Peyer's patch (tissue), 4 donors: ENCODE data around the gene ZNF628.

ENCODE experiments used
- CTCF ChIP-seq, 6 experiments: fragments of 450-650 bp in 4 of 6; fragments of 200-600 bp in 2 of 6; sonication (generic) in 1 of 6; IDR thresholded peaks; one replicate each; pipeline ENCODE4 v1.5.1; 2017 to 2019; ENCODE audit warnings: antibody characterized with exemption in 6 of 6, mild to moderate bottlenecking in 3 of 6, moderate library complexity in 1 of 6
- POLR2A ChIP-seq, 2 donors: fragments of 450-650 bp; IDR thresholded peaks; one replicate each; pipeline ENCODE4 v1.5.1; 2017; ENCODE audit warnings: antibody characterized with exemption in 2 of 2, mild to moderate bottlenecking in 2 of 2, moderate library complexity in 2 of 2

- TF ChIP-seq CTCF (IDR thresholded peaks at IDR 0.05) (no peak), POLR2A (IDR thresholded peaks at IDR 0.05) (no peak)
Measured at GRCh38 chr19:55482156-55482961, 5.9 kb downstream of the ZNF628 start.
